B cell (primary cell): ENCODE results near the gene FAAP24. TPM values are rescaled to one million over a fixed set of nuclear protein-coding genes. Genes with fewer than 3 reads are reported as not detected.

Experiments
- ATAC-seq: fragments of 200-7000 bp; cut with Tn5 transposase; one replicate; pipeline ENCODE4 v1.10.0; 2021; ENCODE audit warnings: low read depth, mild to moderate bottlenecking, moderate number of reproducible peaks, moderate library complexity
- CTCF ChIA-PET: fragments of 350-600 bp; sonication (Branson Sonifier 250); formaldehyde crosslinking; loops from one replicate; lab custom pipeline; 2021; ENCODE audit warnings: antibody characterized with exemption, inconsistent platforms; lab: Charles Lee
- POLR2A ChIA-PET: fragments of 350-600 bp; sonication (Branson Sonifier 250); formaldehyde crosslinking; loops from one replicate; lab custom pipeline; 2021; ENCODE audit warnings: antibody characterized with exemption; lab: Charles Lee
- DNase-seq: peaks from one replicate; pipeline ENCODE4 v3.0.0; 2013
- H2AFZ ChIP-seq: 2 replicates; pipeline ENCODE4 v1.6.1; 2012; ENCODE audit warnings: mild to moderate bottlenecking, low read depth, low read length; ENCODE audit not compliant: insufficient read depth, poor library complexity, severe bottlenecking
- H3K27ac ChIP-seq, 2 donors: 1 replicate in 1 of 2; 2 replicates in 1 of 2; pipeline ENCODE4 v1.5.1; 2012 to 2013; ENCODE audit warnings: low read length in 2 of 2, mild to moderate bottlenecking in 2 of 2, moderate library complexity in 1 of 2
- H3K27me3 ChIP-seq, 4 experiments: fragments of 200-600 bp in 1 of 4; sonication (generic) in 1 of 4; replicated peaks in 1 of 4; 1 replicate in 2 of 4; 2 replicates in 2 of 4; pipeline versions ENCODE4 v1.6.1 to v1.7.0; 2013 to 2016; ENCODE audit warnings: low read length in 3 of 4, mild to moderate bottlenecking in 2 of 4, mixed read lengths in 1 of 4, moderate library complexity in 1 of 4; ENCODE audit not compliant: insufficient read depth in 4 of 4, control insufficient read depth in 3 of 4; ENCODE audit errors: control extremely low read depth in 1 of 4
- H3K36me3 ChIP-seq, 2 experiments: replicated peaks in 1 of 2; 1 replicate in 1 of 2; 2 replicates in 1 of 2; pipeline versions ENCODE4 v1.6.1 to v1.7.1; 2013; ENCODE audit warnings: low read length in 1 of 2; ENCODE audit not compliant: insufficient read depth in 2 of 2, control insufficient read depth in 1 of 2; ENCODE audit errors: control extremely low read depth in 1 of 2, extremely low read depth in 1 of 2
- H3K4me1 ChIP-seq, 2 donors: fragments of 200-600 bp in 1 of 2; sonication (generic) in 1 of 2; 1 replicate in 1 of 2; 2 replicates in 1 of 2; pipeline versions ENCODE4 v1.5.1 to v1.6.1; 2013 to 2017; ENCODE audit warnings: low read length in 2 of 2; ENCODE audit not compliant: control insufficient read depth in 2 of 2, insufficient read depth in 2 of 2
- H3K4me2 ChIP-seq: replicated peaks from 2 replicates; pipeline ENCODE3; 2012; ENCODE audit warnings: mild to moderate bottlenecking, low read depth, low read length; ENCODE audit not compliant: poor library complexity, severe bottlenecking
- H3K4me3 ChIP-seq, 5 experiments: fragments of 200-600 bp in 1 of 5; sonication (generic) in 1 of 5; 1 replicate in 3 of 5; 2 replicates in 2 of 5; pipeline versions ENCODE4 v1.5.1 to v1.7.0; 2011 to 2016; ENCODE audit warnings: low read length in 4 of 5, mild to moderate bottlenecking in 4 of 5, low read depth in 2 of 5, control low read depth in 1 of 5, moderate library complexity in 1 of 5; ENCODE audit not compliant: insufficient read depth in 1 of 5; ENCODE audit errors: control extremely low read depth in 1 of 5, extremely low read depth in 1 of 5
- H3K79me2 ChIP-seq: fragments of 200-600 bp; sonication (generic); one replicate; pipeline ENCODE4 v1.6.0; 2016; ENCODE audit warnings: low read length; ENCODE audit not compliant: control insufficient read depth, insufficient read depth
- H3K9ac ChIP-seq: fragments of 200-600 bp; sonication (generic); 2 replicates; pipeline ENCODE4 v1.6.1; 2017; ENCODE audit warnings: mild to moderate bottlenecking, low read length, moderate library complexity
- H3K9me3 ChIP-seq, 3 donors: one replicate each; pipeline versions ENCODE4 v1.6.1 to v1.7.1; 2013; ENCODE audit warnings: low read length in 2 of 3; ENCODE audit not compliant: control insufficient read depth in 2 of 3, insufficient read depth in 1 of 3; ENCODE audit errors: control extremely low read depth in 1 of 3
- H4K20me1 ChIP-seq: 2 replicates; pipeline ENCODE4 v1.6.0; 2012; ENCODE audit warnings: mild to moderate bottlenecking, low read length; ENCODE audit not compliant: insufficient read depth, control insufficient read depth, poor library complexity, severe bottlenecking
- H3K27ac Mint-ChIP-seq: one replicate; pipeline ENCODE4 v1.8.0; 2021; ENCODE audit warnings: mixed read lengths
- H3K27me3 Mint-ChIP-seq: one replicate; pipeline ENCODE4 v1.8.0; 2021; ENCODE audit warnings: mixed read lengths
- H3K4me1 Mint-ChIP-seq: one replicate; pipeline ENCODE4 v1.8.0; 2021; ENCODE audit warnings: mixed read lengths
- H3K4me3 Mint-ChIP-seq: one replicate; pipeline ENCODE4 v1.8.0; 2021; ENCODE audit warnings: mixed read lengths
- H3K9me3 Mint-ChIP-seq: one replicate; pipeline ENCODE4 v1.8.0; 2022; ENCODE audit warnings: mixed read lengths; ENCODE audit not compliant: insufficient read depth
- EZH2 ChIP-seq: IDR thresholded peaks from 2 replicates; pipeline ENCODE4 v1.6.1; 2012; ENCODE audit warnings: borderline replicate concordance, low read depth, mild to moderate bottlenecking, moderate library complexity, low read length; ENCODE audit not compliant: insufficient read depth, poor library complexity, severe bottlenecking
- WGBS: methylation state at CpG from one replicate; pipeline ENCODE4 v1.1.5; 2013; ENCODE audit warnings: missing lambda C conversion rate; ENCODE audit not compliant: insufficient coverage; 5-methylcytosine and 5-hydroxymethylcytosine counted together
- intact Hi-C: fragments of 100-400 bp; cut with micrococcal nuclease; formaldehyde crosslinking; loops from one replicate; pipeline ENCODE4 v1.10.0; 2022
- polyA plus RNA-seq: library from polyadenylated mRNA; depleted of rRNA; stranded (reverse); fragments of >200 nt; gene quantifications from 2 replicates; pipeline ENCODE4 v1.2.3, GENCODE V29; 2012
- total RNA-seq, 2 donors: library from RNA; stranded (reverse); fragments of 120-200 nt in 1 of 2; gene quantifications; 1 replicate in 1 of 2; 2 replicates in 1 of 2; pipeline versions ENCODE4 v1.2.3 to v1.2.4, GENCODE V29; 2013 to 2022
- TF ChIP-seq, protein P1 (sequence below): fragments of 200-600 bp; IDR thresholded peaks from one replicate; pipeline ENCODE4 v1.8.0; 2022; ENCODE audit warnings: antibody characterized with exemption, mild to moderate bottlenecking

FAAP24 gene
- total and polyA plus RNA-seq, 2 donors (not counting 1 experiment from before 2014, with no cell fraction given): 1.2 to 2.7 TPM

DNA sequence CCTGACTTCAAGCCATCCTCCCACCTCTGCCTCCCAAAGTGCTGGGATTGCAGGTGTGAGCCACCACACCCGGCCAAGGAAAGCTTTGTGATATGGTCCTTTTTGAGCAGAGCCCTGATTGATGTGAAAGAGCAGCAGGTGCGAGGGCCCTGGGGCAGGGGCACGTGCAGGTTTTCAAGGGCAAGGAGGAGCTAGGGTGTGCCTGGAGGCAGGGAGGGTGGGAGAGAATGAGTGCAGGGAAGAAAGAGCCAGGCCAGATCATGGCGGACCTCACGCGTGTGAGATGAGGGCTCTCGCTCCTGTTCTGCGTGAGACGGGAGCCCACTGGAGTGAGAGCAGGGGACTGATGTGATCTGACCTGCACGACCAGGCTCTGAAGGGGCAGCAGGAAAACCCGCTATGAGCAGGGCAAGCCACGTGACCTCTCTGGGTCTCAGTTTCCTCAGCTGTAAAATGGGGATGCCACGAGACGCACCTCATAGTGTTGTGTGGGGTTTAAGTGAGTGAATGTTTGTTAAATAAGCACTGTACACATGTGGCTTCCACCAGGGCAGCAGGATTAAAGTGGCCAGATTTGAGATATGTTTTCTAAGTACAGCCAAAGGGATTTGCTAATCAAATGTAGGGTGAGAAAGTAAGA is 25.8 kb downstream of the FAAP24 start:
- Mint-ChIP-seq H3K9me3 (no peaks in the 10 kb centered on the region), H3K27ac (no peak overlapping the region), H3K4me3 (no peak overlapping the region), H3K27me3 (no peaks in the 10 kb centered on the region), H3K4me1 (peaks cover 4% of the 10 kb centered on the region)
- intact Hi-C loops: no loop called here
- ChIA-PET POLR2A (no interaction called here), CTCF (no interaction called here)
- H3K4me2 ChIP-seq: no peak overlapping the region
- no peaks in the 10 kb centered on the region for H4K20me1 ChIP-seq
- H3K4me1 ChIP-seq: no peaks in the 10 kb centered on the region
- H3K9ac ChIP-seq: no peak overlapping the region
- no peaks in the 10 kb centered on the region for H3K36me3 ChIP-seq
- TF ChIP-seq EZH2: no peak
- TF ChIP-seq, protein P1, sequence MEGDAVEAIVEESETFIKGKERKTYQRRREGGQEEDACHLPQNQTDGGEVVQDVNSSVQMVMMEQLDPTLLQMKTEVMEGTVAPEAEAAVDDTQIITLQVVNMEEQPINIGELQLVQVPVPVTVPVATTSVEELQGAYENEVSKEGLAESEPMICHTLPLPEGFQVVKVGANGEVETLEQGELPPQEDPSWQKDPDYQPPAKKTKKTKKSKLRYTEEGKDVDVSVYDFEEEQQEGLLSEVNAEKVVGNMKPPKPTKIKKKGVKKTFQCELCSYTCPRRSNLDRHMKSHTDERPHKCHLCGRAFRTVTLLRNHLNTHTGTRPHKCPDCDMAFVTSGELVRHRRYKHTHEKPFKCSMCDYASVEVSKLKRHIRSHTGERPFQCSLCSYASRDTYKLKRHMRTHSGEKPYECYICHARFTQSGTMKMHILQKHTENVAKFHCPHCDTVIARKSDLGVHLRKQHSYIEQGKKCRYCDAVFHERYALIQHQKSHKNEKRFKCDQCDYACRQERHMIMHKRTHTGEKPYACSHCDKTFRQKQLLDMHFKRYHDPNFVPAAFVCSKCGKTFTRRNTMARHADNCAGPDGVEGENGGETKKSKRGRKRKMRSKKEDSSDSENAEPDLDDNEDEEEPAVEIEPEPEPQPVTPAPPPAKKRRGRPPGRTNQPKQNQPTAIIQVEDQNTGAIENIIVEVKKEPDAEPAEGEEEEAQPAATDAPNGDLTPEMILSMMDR: no peak
- no peaks in the 10 kb centered on the region for H3K79me2 ChIP-seq
- no peak overlapping the region for H3K27ac ChIP-seq
- H2AFZ ChIP-seq: no peak overlapping the region
- 95% methylated on average over 14 of the region's 14 CpGs for WGBS
- ATAC-seq (no peak), DNase-seq (no peak)
- no peaks in the 10 kb centered on the region for H3K27me3 ChIP-seq
- no peaks in the 10 kb centered on the region for H3K9me3 ChIP-seq
- H3K4me3 ChIP-seq: no peak overlapping the region

DNA sequence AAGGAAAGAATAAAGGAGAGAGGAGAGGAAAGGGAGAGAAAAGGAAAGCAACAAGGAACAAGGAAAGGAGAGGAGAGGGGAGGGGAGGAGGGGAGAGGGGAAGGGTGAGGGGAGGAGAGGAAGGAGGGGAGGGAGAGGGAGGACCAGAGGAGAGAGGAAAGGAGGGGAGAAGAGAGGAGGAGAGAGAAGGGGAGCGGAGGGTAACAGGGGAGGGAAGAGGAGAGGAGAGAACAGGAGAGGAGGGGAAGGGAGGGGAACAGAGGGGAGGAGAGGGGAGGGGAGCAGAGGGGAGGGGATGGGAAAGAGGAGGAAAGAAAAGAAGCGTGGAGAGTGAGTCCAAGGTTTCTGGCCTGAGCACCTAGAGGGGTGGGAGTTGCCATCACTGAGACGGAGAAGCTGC is 26.7 kb downstream of the FAAP24 start:
- Histone ChIP-seq H4K20me1 (no peaks in the 10 kb centered on the region), H3K27me3 (no peaks in the 10 kb centered on the region), H3K9ac (no peak overlapping the region), H2AFZ (no peak overlapping the region), H3K4me1 (no peaks in the 10 kb centered on the region), H3K27ac (no peak overlapping the region), H3K79me2 (no peaks in the 10 kb centered on the region), H3K4me2 (no peak overlapping the region), H3K9me3 (no peaks in the 10 kb centered on the region), H3K4me3 (no peak overlapping the region), H3K36me3 (no peaks in the 10 kb centered on the region)
- intact Hi-C loops: no loop called here
- H3K27me3 Mint-ChIP-seq: no peaks in the 10 kb centered on the region
- H3K4me3 Mint-ChIP-seq: no peak overlapping the region
- DNase-seq (no peak), ATAC-seq (no peak)
- no peaks in the 10 kb centered on the region for H3K9me3 Mint-ChIP-seq
- ChIA-PET CTCF (no interaction called here), POLR2A (no interaction called here)
- H3K4me1 Mint-ChIP-seq: peaks cover 4% of the 10 kb centered on the region
- TF ChIP-seq EZH2: no peak
- TF ChIP-seq, protein P1: no peak
- H3K27ac Mint-ChIP-seq: no peak overlapping the region
- 90% methylated on average over 3 of the region's 3 CpGs for WGBS
